Right atrium auricular region (tissue), 2 donors: ENCODE results near the gene PABPC1L2A. TPM values are rescaled to one million over a fixed set of nuclear protein-coding genes. Genes with fewer than 3 reads are reported as not detected.
"Not testable (repeated sequence)": the region's sequence is repeated elsewhere in the genome, so short reads cannot be mapped to it uniquely, and the experiment has no call there.

Experiments
- DNase-seq: peaks from one replicate; pipeline ENCODE4 v3.0.0-alpha.2; 2019; ENCODE audit warnings: low spot score
- H3K27ac ChIP-seq, 2 donors: fragments of 200-600 bp; sonication (generic); 1 replicate in 1 of 2; 2 replicates in 1 of 2; pipeline ENCODE4 v1.5.1; 2016 to 2019
- H3K27me3 ChIP-seq, 2 donors: fragments of 200-600 bp; sonication (generic); one replicate each; pipeline versions ENCODE4 v1.5.1 to v1.6.0; 2017 to 2019
- H3K36me3 ChIP-seq: fragments of 200-600 bp; sonication (generic); one replicate; pipeline ENCODE4 v1.5.1; 2016
- H3K4me1 ChIP-seq, 2 donors: fragments of 200-600 bp; sonication (generic); one replicate each; pipeline versions ENCODE4 v1.5.1 to v1.6.0; 2017 to 2019
- H3K4me3 ChIP-seq, 2 donors: fragments of 200-600 bp; sonication (generic); 1 replicate in 1 of 2; 2 replicates in 1 of 2; pipeline ENCODE4 v1.5.1; 2017 to 2019; ENCODE audit warnings: mild to moderate bottlenecking in 1 of 2, moderate library complexity in 1 of 2
- H3K9me3 ChIP-seq, 2 donors: fragments of 200-600 bp; sonication (generic); one replicate each; pipeline ENCODE4 v1.5.1; 2019
- total RNA-seq, 2 donors: library from RNA; depleted of rRNA; stranded (reverse); fragments of >200 nt; gene quantifications; one replicate each; pipeline ENCODE4 v1.1.0, GENCODE V29; 2016
- TF ChIP-seq, protein P1 (sequence below), 2 donors: fragments of 200-600 bp; sonication (generic); IDR thresholded peaks; one replicate each; pipeline ENCODE4 v1.5.1; 2019; ENCODE audit warnings: antibody characterized with exemption in 2 of 2

PABPC1L2A gene
- total RNA-seq = not detected

DNA sequence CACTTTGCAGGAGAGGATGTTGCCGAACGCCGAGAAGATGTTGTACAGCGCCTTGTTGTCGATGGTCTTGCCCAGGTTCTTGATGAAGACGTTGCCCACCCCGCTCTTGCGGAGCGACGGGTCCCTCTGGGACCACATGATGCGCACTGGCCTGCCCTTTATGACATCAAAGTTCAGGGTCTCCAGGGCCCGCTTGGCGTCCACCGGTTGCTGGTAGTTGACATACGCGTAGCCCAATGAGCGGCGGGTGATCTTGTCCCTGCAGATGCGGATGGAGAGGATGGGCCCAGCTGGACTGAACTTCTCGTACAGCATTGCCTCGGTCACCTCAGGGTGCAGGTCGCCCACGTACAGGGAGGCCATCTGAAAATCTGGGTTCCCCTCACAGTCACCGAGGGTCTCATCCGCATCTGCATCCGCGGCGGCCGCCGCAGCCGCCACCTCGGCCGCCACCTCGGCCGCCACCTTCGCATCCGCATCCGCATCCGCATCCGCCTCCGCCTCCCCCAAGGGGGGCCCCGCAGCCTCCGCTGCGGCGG, at the start of gene PABPC1L2A:
Gene PABPC1L2A (minus strand): TSS at position 489 of the 539 bp plus-strand sequence. CDS start 126 bp downstream, at position 363.
- not testable (repeated sequence) for H3K4me3 ChIP-seq, H3K9me3 ChIP-seq, DNase-seq, H3K4me1 ChIP-seq, H3K27ac ChIP-seq, H3K27me3 ChIP-seq, H3K36me3 ChIP-seq

GRCh38 chrX:73127700-73128241, 48.5 kb upstream of the PABPC1L2A start:
- DNase-seq = no peak
- Histone ChIP-seq H3K9me3 (no peaks in the 10 kb centered on the region), H3K27me3 (no peaks in the 10 kb centered on the region), H3K36me3 (no peaks in the 10 kb centered on the region), H3K4me3 (no peak overlapping the region), H3K4me1 (no peaks in the 10 kb centered on the region), H3K27ac (no peak overlapping the region)
- TF ChIP-seq, protein P1, sequence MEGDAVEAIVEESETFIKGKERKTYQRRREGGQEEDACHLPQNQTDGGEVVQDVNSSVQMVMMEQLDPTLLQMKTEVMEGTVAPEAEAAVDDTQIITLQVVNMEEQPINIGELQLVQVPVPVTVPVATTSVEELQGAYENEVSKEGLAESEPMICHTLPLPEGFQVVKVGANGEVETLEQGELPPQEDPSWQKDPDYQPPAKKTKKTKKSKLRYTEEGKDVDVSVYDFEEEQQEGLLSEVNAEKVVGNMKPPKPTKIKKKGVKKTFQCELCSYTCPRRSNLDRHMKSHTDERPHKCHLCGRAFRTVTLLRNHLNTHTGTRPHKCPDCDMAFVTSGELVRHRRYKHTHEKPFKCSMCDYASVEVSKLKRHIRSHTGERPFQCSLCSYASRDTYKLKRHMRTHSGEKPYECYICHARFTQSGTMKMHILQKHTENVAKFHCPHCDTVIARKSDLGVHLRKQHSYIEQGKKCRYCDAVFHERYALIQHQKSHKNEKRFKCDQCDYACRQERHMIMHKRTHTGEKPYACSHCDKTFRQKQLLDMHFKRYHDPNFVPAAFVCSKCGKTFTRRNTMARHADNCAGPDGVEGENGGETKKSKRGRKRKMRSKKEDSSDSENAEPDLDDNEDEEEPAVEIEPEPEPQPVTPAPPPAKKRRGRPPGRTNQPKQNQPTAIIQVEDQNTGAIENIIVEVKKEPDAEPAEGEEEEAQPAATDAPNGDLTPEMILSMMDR (IDR thresholded peaks at IDR 0.05) = no peak

DNA sequence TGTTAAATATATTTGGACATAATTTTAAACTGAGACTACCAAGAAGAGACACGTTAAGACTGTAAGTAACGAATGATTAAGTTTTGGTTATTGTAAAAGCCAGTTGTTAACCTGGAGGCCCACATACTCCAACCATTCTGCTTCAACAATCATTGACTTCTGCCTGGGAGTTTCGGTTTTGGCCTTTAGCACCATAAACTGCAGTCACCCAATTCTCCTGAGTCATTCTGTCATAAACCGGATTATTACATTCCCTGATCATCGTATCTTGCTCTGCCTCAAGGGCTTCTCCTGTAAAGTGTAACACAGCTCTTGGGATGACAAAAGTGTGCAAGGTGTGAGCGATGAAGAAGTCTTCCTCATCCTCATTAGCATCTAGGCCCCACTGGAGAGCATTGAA, 46.9 kb upstream of the PABPC1L2A start:
- no peak for DNase-seq
- TF ChIP-seq, protein P1 (IDR thresholded peaks at IDR 0.05) = no peak
- Histone ChIP-seq H3K27ac (no peak overlapping the region), H3K4me3 (no peak overlapping the region), H3K4me1 (no peaks in the 10 kb centered on the region), H3K27me3 (no peaks in the 10 kb centered on the region), H3K36me3 (no peaks in the 10 kb centered on the region), H3K9me3 (no peaks in the 10 kb centered on the region)

DNA sequence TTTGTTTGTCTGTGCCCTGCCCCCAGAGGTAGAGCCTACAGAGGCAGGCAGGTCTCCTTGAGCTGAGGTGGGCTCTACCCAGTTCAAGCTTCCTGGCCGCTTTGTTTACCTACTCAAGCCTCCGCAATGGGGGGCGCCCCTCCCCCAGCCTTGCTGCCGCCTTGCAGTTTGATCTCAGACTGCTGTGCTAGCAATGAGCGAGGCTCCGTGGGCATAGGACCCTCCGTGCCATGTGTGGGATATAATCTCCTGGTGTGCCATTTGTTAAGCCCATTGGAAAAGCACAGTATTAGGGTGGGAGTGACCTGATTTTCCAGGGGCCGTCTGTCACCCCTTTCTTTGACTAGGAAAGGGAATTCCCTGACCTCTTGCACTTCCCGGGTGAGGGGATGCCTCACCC, 20.2 kb upstream of the PABPC1L2A start:
- H3K4me3 ChIP-seq, H3K27ac ChIP-seq, H3K9me3 ChIP-seq, DNase-seq, H3K4me1 ChIP-seq, H3K36me3 ChIP-seq, H3K27me3 ChIP-seq: not testable (repeated sequence)

DNA sequence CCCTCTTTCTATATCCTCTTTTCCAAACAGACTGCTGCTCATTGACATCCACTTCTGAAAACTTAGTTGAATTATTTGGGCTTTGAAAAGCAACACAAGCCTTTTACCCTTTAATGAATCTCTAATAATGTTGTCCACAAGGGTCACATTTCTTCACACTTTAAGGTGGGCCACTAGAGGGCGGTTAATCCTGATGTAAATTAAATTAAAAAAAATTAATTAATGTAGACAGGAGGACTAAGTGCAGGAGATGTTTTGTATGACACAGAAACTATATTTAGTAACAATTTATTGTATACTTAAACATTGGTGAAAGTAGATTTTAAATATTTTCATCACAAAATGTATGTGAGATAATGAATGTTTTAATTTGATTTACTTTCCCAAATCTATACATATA, 7.5 kb upstream of the PABPC1L2A start:
- H3K36me3 ChIP-seq, H3K27ac ChIP-seq, H3K4me3 ChIP-seq, H3K27me3 ChIP-seq, H3K4me1 ChIP-seq, DNase-seq, H3K9me3 ChIP-seq: not testable (repeated sequence)

DNA sequence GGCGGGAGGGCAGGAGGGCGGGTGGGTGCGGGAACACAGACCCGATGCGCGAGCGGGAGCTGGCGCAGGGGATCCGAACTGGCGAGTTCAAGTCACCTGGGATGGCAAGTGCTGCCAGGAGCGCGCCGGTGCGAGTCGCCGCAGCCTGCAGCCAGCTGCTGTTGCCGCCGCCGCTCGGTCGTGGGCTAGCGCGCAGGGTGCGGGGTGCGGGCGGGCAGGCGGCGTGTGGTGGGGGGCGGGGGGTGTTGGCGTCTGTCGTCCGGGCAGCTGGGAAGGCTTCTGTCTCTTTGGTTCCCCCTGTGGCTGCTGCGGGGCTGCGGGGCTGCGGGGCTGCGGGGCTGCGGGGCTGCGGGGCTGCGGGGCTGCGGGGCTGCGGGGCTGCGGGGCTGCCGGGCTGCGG, 572 bp upstream of the PABPC1L2A start:
- H3K27me3 ChIP-seq, H3K4me1 ChIP-seq, DNase-seq, H3K27ac ChIP-seq, H3K4me3 ChIP-seq, H3K36me3 ChIP-seq, H3K9me3 ChIP-seq: not testable (repeated sequence)

- H3K4me3 ChIP-seq, H3K27ac ChIP-seq, H3K4me1 ChIP-seq, H3K9me3 ChIP-seq, H3K36me3 ChIP-seq, DNase-seq, H3K27me3 ChIP-seq: not testable (repeated sequence)
Measured at GRCh38 chrX:73078597-73078996, 715 bp downstream of the PABPC1L2A start.

DNA sequence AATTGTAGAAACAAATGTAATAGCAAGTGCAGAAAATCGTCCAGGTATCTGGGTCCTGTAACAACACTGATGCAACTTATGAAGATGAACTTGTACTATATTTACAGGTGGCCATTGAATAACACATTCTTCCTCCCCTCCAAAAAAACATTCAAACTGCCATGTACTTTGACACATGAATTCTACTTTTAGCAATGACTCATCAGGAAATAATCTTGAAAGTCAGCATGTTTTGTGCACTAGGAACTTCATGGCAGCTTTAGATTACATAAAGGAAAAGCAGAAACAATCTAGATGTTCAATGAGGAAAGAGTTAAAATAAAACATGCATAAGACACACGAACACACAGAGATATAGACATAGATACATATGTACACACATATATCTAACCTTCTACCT, 2.5 kb downstream of the PABPC1L2A start:
- TF ChIP-seq, protein P1 (IDR thresholded peaks at IDR 0.05) = no peak
- no peak overlapping the region for H3K27ac ChIP-seq
- no peaks in the 10 kb centered on the region for H3K9me3 ChIP-seq
- H3K27me3 ChIP-seq = peaks cover 0 to 5% of the 10 kb centered on the region in 2 donors
- no peak overlapping the region for H3K4me3 ChIP-seq
- no peak for DNase-seq
- H3K36me3 ChIP-seq = no peaks in the 10 kb centered on the region
- H3K4me1 ChIP-seq = no peaks in the 10 kb centered on the region
